ENCODE data around the gene CREBBP. TPM values are rescaled to one million over a fixed set of nuclear protein-coding genes. Genes with fewer than 3 reads are reported as not detected.

CREBBP gene
- polyA plus RNA-seq, 1 of the 3 experiments (the other 2 are of a cell fraction): 5.7 TPM

GRCh38 chr16:3718019-3718391 lies 162.5 kb downstream of the CREBBP start:
- 27% methylated on average over 5 of the region's 5 CpGs for WGBS (ENCODE audit: low lambda C conversion rate)
- H3K27me3 ChIP-seq (ENCODE audit: insufficient read depth): no peaks in the 10 kb centered on the region
- H4K20me1 ChIP-seq (ENCODE audit: insufficient read depth): no peaks in the 10 kb centered on the region
- H3K27ac ChIP-seq (ENCODE audit: low read depth in 2 of 2, low read length in 1 of 2): peak overlapping the region; percentile 54 to 78
- H3K36me3 ChIP-seq (replicated peaks in 1 of 2; ENCODE audit: control insufficient read depth in 1 of 2, insufficient read depth in 2 of 2, low read length in 1 of 2): peaks cover 4 to 11% of the 10 kb centered on the region in 2 experiments
- H3K4me1 ChIP-seq (ENCODE audit: control insufficient read depth in 1 of 2, insufficient read depth in 2 of 2, low read depth in 1 of 2, low read length in 1 of 2): peaks cover 8% of the 10 kb centered on the region in 2 experiments; a peak in 1 of 4 replicates
- DNase-seq: no peak
- ChIA-PET CTCF (interaction anchor here (0.7 to 3.7 kb wide), 2 partner anchors 27 to 589 kb away, joined by 3 to 19 read pairs; no protein-coding TSS in a partner anchor), POLR2A (no interaction called here)
- no peaks in the 10 kb centered on the region for H3K9me2 ChIP-seq
- H3F3A ChIP-seq (replicated peaks; ENCODE audit: insufficient read depth): no peaks in the 10 kb centered on the region
- no peaks in the 10 kb centered on the region for H3K9me3 ChIP-seq
- H3K79me2 ChIP-seq (ENCODE audit: insufficient read depth): peaks cover 36% of the 10 kb centered on the region
- no peak for TF ChIP-seq CHD2 (IDR thresholded peaks at IDR 0.05; ENCODE audit: low read length, partially characterized antibody)
- no peak for TF ChIP-seq IRF3 (IDR thresholded peaks at IDR 0.05; ENCODE audit: low read depth, low read length)
- no peak for TF ChIP-seq GATA2 (CRISPR knock-in tag; IDR thresholded peaks at IDR 0.05)
- no peak for TF ChIP-seq MEF2A (IDR thresholded peaks at IDR 0.05; ENCODE audit: borderline replicate concordance, low read depth)
- peak overlapping the region; percentile 78 for H3K9ac ChIP-seq
- peak overlapping the region; percentile 87 for H3K4me2 ChIP-seq
- peak overlapping the region; percentile 82 to 96 for H3K4me3 ChIP-seq (ENCODE audit: low read depth in 2 of 2, low read length in 1 of 2)
- peak overlapping the region; percentile 73 for H2AFZ ChIP-seq (ENCODE audit: low read depth)

GRCh38 chr16:3717235-3718018 lies 163.1 kb downstream of the CREBBP start, which contains the start of gene TRAP1:
TSS of gene TRAP1 (minus strand) at chr16:3717524. CDS start at chr16:3717508, 16 bp downstream.
- peak within 1 kb of the TSS; percentile 87 for H3K4me2 ChIP-seq
- POLR2A ChIA-PET: interaction anchor here (0.5 to 0.9 kb wide), 2 partner anchors 27 to 166 kb away, joined by 3 read pairs; no protein-coding TSS in a partner anchor
- TF ChIP-seq MAX (IDR thresholded peaks at IDR 0.05; ENCODE audit: low read depth): peak; percentile 93
- peak; percentile 33; the same call in 1 of the 2 replicates for TF ChIP-seq GABPA (IDR thresholded peaks at IDR 0.05; ENCODE audit: low read depth)
- no peak for TF ChIP-seq REST (IDR thresholded peaks at IDR 0.05; ENCODE audit: low read depth, low read length)
- TF ChIP-seq CHD2 (IDR thresholded peaks at IDR 0.05; ENCODE audit: low read length, partially characterized antibody): peak; percentile 59
- no peak for TF ChIP-seq FOSL2 (IDR thresholded peaks at IDR 0.05; ENCODE audit: borderline replicate concordance, low read depth)
- peak; percentile 61 for TF ChIP-seq NRF1 (IDR thresholded peaks at IDR 0.05; ENCODE audit: low read depth, low read length)
- peak; percentile 72; the same call in 1 of the 2 replicates for TF ChIP-seq YY1 (IDR thresholded peaks at IDR 0.05; ENCODE audit: low read depth)
- peak; percentile 44; the same call in 1 of the 2 replicates for TF ChIP-seq TAF1 (IDR thresholded peaks at IDR 0.05; ENCODE audit: borderline replicate concordance, low read depth, low read length)
- TF ChIP-seq ELF1 (IDR thresholded peaks at IDR 0.05): no peak
- TF ChIP-seq ZBTB33 (IDR thresholded peaks at IDR 0.05; ENCODE audit: borderline replicate concordance, low read depth): peak; percentile 72; the same call in 1 of the 2 replicates
- TF ChIP-seq IRF3 (IDR thresholded peaks at IDR 0.05; ENCODE audit: low read depth, low read length): no peak
- no peak for TF ChIP-seq NFIC (IDR thresholded peaks at IDR 0.05; ENCODE audit: borderline replicate concordance)
- peak; percentile 93 for TF ChIP-seq MXI1 (IDR thresholded peaks at IDR 0.05; ENCODE audit: low read depth, low read length)
- no peak for TF ChIP-seq JUND (IDR thresholded peaks at IDR 0.05)
- TF ChIP-seq POLR2AphosphoS5 (IDR thresholded peaks at IDR 0.05; ENCODE audit: low read depth, low read length): peak; percentile 81

More at GRCh38 chr16:3717235-3718018, 163.1 kb downstream of the CREBBP start, which contains the start of gene TRAP1:
- Histone ChIP-seq H3K36me3 (replicated peaks in 1 of 2; ENCODE audit: control insufficient read depth in 1 of 2, insufficient read depth in 2 of 2, low read length in 1 of 2) (peaks cover 4 to 12% of the 10 kb centered on the region in 2 experiments), H3K4me1 (ENCODE audit: control insufficient read depth in 1 of 2, insufficient read depth in 2 of 2, low read depth in 1 of 2, low read length in 1 of 2) (peaks cover 8% of the 10 kb centered on the region in 2 experiments; a peak in 1 of 4 replicates), H3K9me2 (no peaks in the 10 kb centered on the region), H3K79me2 (ENCODE audit: insufficient read depth) (peaks cover 42% of the 10 kb centered on the region), H3K27me3 (ENCODE audit: insufficient read depth) (no peaks in the 10 kb centered on the region), H3K9ac (peak within 1 kb of the TSS; percentile 78), H3K9me3 (no peaks in the 10 kb centered on the region), H3F3A (replicated peaks; ENCODE audit: insufficient read depth) (no peaks in the 10 kb centered on the region), H2AFZ (ENCODE audit: low read depth) (peak within 1 kb of the TSS; percentile 88), H4K20me1 (ENCODE audit: insufficient read depth) (no peaks in the 10 kb centered on the region), H3K4me3 (ENCODE audit: low read depth in 2 of 2, low read length in 1 of 2) (peak within 1 kb of the TSS; percentile 82 to 96), H3K27ac (ENCODE audit: low read depth in 2 of 2, low read length in 1 of 2) (peak within 1 kb of the TSS; percentile 54 to 78)
- WGBS (ENCODE audit: low lambda C conversion rate): 2% methylated on average over 8 of the region's 95 CpGs
- peak; percentile 99 for DNase-seq
- CTCF ChIA-PET: interaction anchor here (0.7 to 3.7 kb wide), 2 partner anchors 26 to 50 kb away, joined by 3 to 19 read pairs; no protein-coding TSS in a partner anchor
